ENCODE data around the gene ABCC3.

GRCh38 chr17:50712641-50713040 is 78.0 kb downstream of the ABCC3 start:
- no peak for TF ChIP-seq CTCF (IDR thresholded peaks at IDR 0.05 in 2 of 3, conservative IDR thresholded peaks at IDR 0.05 in 1 of 3; ENCODE audit: insufficient read depth in 2 of 3, low read depth in 1 of 3, low read length in 3 of 3)
- TF ChIP-seq CBX8 (IDR thresholded peaks at IDR 0.05; ENCODE audit: borderline replicate concordance, extremely low read depth, low read depth, low read length, poor library complexity, severe bottlenecking): no peak
- no peak for TF ChIP-seq IRF1 (CRISPR knock-in tag; IDR thresholded peaks at IDR 0.05; ENCODE audit: borderline replicate concordance)
- no peak for TF ChIP-seq GABPA (tag; conservative IDR thresholded peaks at IDR 0.05; ENCODE audit: low read depth)
- no peak for TF ChIP-seq SMARCC2 (IDR thresholded peaks at IDR 0.05; ENCODE audit: low read depth)
